ENCODE measurements around the gene PDZD7. TPM values are rescaled to one million over a fixed set of nuclear protein-coding genes. Genes with fewer than 3 reads are reported as not detected.

Gene PDZD7
- total and polyA plus RNA-seq, 4 donors, result 0.09 to 1.3 (median 0.55) TPM

DNA sequence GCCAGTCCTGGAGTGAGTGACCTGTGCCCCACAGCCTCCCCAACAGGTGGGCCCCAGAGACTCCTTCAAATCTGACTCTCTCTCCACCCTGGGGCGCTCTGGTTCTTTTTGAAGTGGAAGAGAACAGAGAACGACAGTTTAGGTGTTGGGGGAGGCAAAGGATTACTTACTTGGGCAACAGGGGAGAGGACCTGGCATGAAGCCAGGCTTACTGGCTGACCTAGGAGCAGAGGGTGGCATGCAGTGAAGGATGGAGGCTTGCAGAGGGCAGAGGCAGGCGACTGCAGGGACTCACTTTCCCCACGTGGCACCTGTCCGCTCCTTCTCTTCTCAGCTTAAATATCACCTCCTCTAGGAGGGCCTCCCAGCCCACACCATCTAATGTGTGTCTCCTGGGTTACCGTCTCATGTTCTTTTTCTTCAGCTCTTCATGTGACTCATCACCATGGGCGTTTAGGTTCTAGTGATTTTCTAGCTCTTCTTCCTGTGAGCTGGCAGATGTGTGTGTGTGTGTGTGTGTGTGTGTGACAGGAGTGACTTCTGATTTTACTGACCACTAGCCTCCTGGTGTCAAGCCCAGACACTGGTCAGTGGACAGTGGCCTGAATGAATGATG, 15.9 kb downstream of the PDZD7 start:
- TF ChIP-seq, protein P1, sequence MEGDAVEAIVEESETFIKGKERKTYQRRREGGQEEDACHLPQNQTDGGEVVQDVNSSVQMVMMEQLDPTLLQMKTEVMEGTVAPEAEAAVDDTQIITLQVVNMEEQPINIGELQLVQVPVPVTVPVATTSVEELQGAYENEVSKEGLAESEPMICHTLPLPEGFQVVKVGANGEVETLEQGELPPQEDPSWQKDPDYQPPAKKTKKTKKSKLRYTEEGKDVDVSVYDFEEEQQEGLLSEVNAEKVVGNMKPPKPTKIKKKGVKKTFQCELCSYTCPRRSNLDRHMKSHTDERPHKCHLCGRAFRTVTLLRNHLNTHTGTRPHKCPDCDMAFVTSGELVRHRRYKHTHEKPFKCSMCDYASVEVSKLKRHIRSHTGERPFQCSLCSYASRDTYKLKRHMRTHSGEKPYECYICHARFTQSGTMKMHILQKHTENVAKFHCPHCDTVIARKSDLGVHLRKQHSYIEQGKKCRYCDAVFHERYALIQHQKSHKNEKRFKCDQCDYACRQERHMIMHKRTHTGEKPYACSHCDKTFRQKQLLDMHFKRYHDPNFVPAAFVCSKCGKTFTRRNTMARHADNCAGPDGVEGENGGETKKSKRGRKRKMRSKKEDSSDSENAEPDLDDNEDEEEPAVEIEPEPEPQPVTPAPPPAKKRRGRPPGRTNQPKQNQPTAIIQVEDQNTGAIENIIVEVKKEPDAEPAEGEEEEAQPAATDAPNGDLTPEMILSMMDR (IDR thresholded peaks at IDR 0.05; ENCODE audit: control extremely low read depth, extremely low read depth), result no peak

DNA sequence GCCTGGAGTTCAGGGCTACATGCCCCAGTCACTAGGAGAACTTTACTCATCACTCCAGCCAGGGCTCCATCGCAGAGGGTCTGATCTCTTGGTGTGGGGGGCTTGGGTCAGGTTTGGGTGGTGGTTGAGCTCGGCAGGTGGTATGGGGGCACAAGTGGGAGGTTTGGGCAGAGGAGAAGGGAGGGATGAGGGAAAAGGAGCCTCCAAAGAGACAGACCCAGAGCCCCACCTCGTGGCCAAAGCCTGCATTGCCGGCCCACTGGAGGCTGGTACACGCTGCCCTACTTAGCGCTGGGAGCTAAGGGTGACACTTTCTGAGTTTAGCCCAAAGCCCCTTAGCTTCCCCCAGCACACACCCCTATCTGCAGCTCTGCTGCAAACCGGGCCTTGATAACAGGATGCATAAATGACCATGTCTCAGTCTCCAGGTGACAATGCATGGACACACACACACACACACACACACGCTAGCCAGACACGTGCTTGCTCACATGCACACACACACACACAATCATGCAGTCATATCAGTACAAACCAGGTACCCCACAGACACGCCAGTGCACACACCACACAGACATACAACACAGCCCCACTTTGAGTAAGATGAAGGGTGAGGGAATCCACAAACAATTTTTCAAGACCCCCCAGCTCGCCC, 16.6 kb downstream of the PDZD7 start:
- DNase-seq, result peak; percentile 72 to 80 (median 75)

More for the DNA sequence above, 15.9 kb downstream of the PDZD7 start:
- ATAC-seq (ENCODE audit: insufficient read depth, low FRiP score) (no peak), DNase-seq (no peak)
- no peaks in the 10 kb centered on the region for H3K36me3 ChIP-seq (ENCODE audit: control insufficient read depth in 4 of 4, insufficient read depth in 4 of 4, low read length in 4 of 4)
- WGBS, 2 donors, result 51 to 53% methylated on average over 7 of the region's 7 CpGs
- H3K9me3 ChIP-seq (ENCODE audit: control insufficient read depth in 4 of 4, insufficient read depth in 3 of 4, low read length in 3 of 4), result no peaks in the 10 kb centered on the region
- H3K27ac ChIP-seq (ENCODE audit: low read depth in 1 of 2, low read length in 1 of 2), result no peak overlapping the region
- H3K9ac ChIP-seq (ENCODE audit: insufficient read depth in 1 of 2, low read length in 2 of 2), result no peak overlapping the region
- H3K27me3 ChIP-seq (ENCODE audit: control insufficient read depth in 3 of 3, insufficient read depth in 3 of 3, low read length in 2 of 3), result peaks cover 2 to 14% (median 7%) of the 10 kb centered on the region in 3 donors
- H3K4me3 ChIP-seq, result no peak overlapping the region
- H3K4me1 ChIP-seq (ENCODE audit: control insufficient read depth in 5 of 5, insufficient read depth in 5 of 5, low read length in 5 of 5), result peaks cover 0 to 17% (median 9%) of the 10 kb centered on the region in 5 donors

DNA sequence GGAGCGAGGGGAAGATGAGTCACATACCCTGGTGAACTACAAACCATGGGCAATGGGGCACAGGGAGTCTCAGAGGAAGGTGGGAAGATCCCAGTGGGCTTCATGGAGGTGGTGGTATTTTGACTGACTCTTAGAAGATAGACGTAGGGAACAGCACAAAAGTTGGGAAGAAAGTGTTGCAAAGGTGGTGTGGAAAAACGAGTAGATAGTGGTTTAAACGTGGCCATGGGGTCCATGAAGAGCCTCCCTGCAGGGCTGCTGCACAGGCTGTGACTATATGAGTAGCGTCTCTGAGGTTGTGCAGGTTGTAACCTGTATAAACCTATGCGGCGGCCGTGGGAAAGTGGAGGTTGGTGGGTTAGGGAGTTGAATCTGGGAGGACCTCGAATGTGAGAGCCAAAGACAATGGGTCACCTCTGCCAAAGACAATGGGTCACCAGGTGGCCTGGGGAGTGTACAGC, 17.5 kb downstream of the PDZD7 start:
- no peak for DNase-seq
- Histone ChIP-seq H3K36me3 (ENCODE audit: control insufficient read depth in 4 of 4, insufficient read depth in 4 of 4, low read length in 4 of 4) (no peaks in the 10 kb centered on the region), H3K4me1 (ENCODE audit: control insufficient read depth in 5 of 5, insufficient read depth in 5 of 5, low read length in 5 of 5) (peaks cover 0 to 19% (median 3%) of the 10 kb centered on the region in 5 donors), H3K27ac (ENCODE audit: low read depth in 1 of 2, low read length in 1 of 2) (peak overlapping the region in 1 of 2 donors; percentile 68), H3K4me3 (no peak overlapping the region), H3K9me3 (ENCODE audit: control insufficient read depth in 4 of 4, insufficient read depth in 3 of 4, low read length in 3 of 4) (no peaks in the 10 kb centered on the region), H3K9ac (ENCODE audit: insufficient read depth in 1 of 2, low read length in 2 of 2) (no peak overlapping the region), H3K27me3 (ENCODE audit: control insufficient read depth in 3 of 3, insufficient read depth in 3 of 3, low read length in 2 of 3) (peaks cover 2 to 11% (median 7%) of the 10 kb centered on the region in 3 donors)
- TF ChIP-seq, protein P1 (IDR thresholded peaks at IDR 0.05; ENCODE audit: control extremely low read depth, extremely low read depth), result no peak
- no peak for ATAC-seq (ENCODE audit: insufficient read depth, low FRiP score)
- WGBS, 2 donors, result 51 to 64% methylated on average over 9 of the region's 9 CpGs

More for the DNA sequence above, 16.6 kb downstream of the PDZD7 start:
- Histone ChIP-seq H3K4me3 (no peak overlapping the region), H3K36me3 (ENCODE audit: control insufficient read depth in 4 of 4, insufficient read depth in 4 of 4, low read length in 4 of 4) (no peaks in the 10 kb centered on the region), H3K27ac (ENCODE audit: low read depth in 1 of 2, low read length in 1 of 2) (no peak overlapping the region), H3K27me3 (ENCODE audit: control insufficient read depth in 3 of 3, insufficient read depth in 3 of 3, low read length in 2 of 3) (peaks cover 2 to 14% (median 7%) of the 10 kb centered on the region in 3 donors), H3K4me1 (ENCODE audit: control insufficient read depth in 5 of 5, insufficient read depth in 5 of 5, low read length in 5 of 5) (peaks cover 0 to 17% (median 9%) of the 10 kb centered on the region in 5 donors), H3K9me3 (ENCODE audit: control insufficient read depth in 4 of 4, insufficient read depth in 3 of 4, low read length in 3 of 4) (no peaks in the 10 kb centered on the region), H3K9ac (ENCODE audit: insufficient read depth in 1 of 2, low read length in 2 of 2) (no peak overlapping the region)
- TF ChIP-seq, protein P1 (IDR thresholded peaks at IDR 0.05; ENCODE audit: control extremely low read depth, extremely low read depth), result peak; percentile 92
- peak; percentile 55 for ATAC-seq (ENCODE audit: insufficient read depth, low FRiP score)
- WGBS, 2 donors, result 19 to 20% methylated on average over 11 of the region's 11 CpGs

All from lung (tissue), 12 donors.